Measurements from ENCODE around the gene TNFSF10. TPM values are rescaled to one million over a fixed set of nuclear protein-coding genes. Genes with fewer than 3 reads are reported as not detected.

TNFSF10 gene
- total and polyA plus RNA-seq, 2 of the 8 experiments (the other 6 are each of a cell fraction or from before 2014, with no cell fraction given): 0.06 TPM; not detected in 1

DNA sequence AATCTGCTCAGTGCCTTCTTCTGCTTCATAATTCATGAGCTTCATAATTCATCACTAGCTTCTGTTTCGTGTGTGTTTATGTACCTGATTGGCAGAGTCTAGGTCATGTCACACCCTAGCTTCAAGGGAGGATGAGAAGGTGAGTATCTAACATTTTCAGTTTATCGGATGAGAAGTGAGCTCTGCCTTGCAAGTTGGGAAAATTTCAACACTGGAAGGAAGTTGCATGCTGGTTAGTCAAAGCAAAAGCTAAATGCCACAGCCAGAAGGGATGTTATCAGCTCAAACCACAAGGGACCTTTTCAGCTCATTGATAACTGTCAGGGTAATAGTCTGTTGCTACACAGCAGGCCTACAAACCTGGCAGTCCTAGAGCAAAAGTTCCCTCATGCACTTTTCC is 7.3 kb upstream of the TNFSF10 start:
- FAIRE-seq: no peak

More for the DNA sequence above, 7.3 kb upstream of the TNFSF10 start:
- no peak overlapping the region for H4K5ac ChIP-seq (ENCODE audit: insufficient read length, low read depth, low read length)
- no peak overlapping the region for H3K56ac ChIP-seq (replicated peaks; ENCODE audit: insufficient read length, low read depth, low read length)
- no peak overlapping the region for H2BK12ac ChIP-seq (ENCODE audit: low read depth, low read length)
- H2AFZ ChIP-seq (ENCODE audit: low read length): no peak overlapping the region
- H3K79me1 ChIP-seq (ENCODE audit: low read depth, low read length): no peaks in the 10 kb centered on the region
- 94% methylated on average over 2 of the region's 2 CpGs; no CpG with 5 or more reads in 1 of the 2 experiments for WGBS, 2 experiments (ENCODE audit: extremely low coverage in 1 of 2, insufficient coverage in 1 of 2, insufficient read length in 1 of 2, insufficient replicate concordance in 2 of 2, low coverage in 1 of 2, low lambda C conversion rate in 2 of 2, missing lambda C conversion rate in 1 of 2)
- no peak overlapping the region for H3K4ac ChIP-seq (replicated peaks; ENCODE audit: insufficient read length, low read depth, low read length)
- no peak overlapping the region for H2BK20ac ChIP-seq (ENCODE audit: low read length)
- no peaks in the 10 kb centered on the region for H3K9me3 ChIP-seq (ENCODE audit: insufficient read depth in 2 of 2, low read depth in 1 of 2, low read length in 1 of 2)
- no peaks in the 10 kb centered on the region for H3K27me3 ChIP-seq (replicated peaks in 1 of 4; ENCODE audit: control insufficient read depth in 3 of 4, extremely low read depth in 1 of 4, insufficient read depth in 3 of 4, low read length in 3 of 4)
- H3K9ac ChIP-seq (replicated peaks in 1 of 4; ENCODE audit: extremely low read depth in 1 of 4, low read depth in 3 of 4, low read length in 3 of 4): no peak overlapping the region
- no peak overlapping the region for H3K4me2 ChIP-seq (ENCODE audit: insufficient read depth in 1 of 2, low read depth in 2 of 2, low read length in 2 of 2)
- no peak overlapping the region for H2BK5ac ChIP-seq (ENCODE audit: low read depth, low read length)
- no peak overlapping the region for H4K8ac ChIP-seq (ENCODE audit: extremely low read depth, insufficient read depth, low read length)
- DNase-seq (ENCODE audit: low read depth in 1 of 2, low spot score in 2 of 2): no peak
- no peak overlapping the region for H3K23ac ChIP-seq (ENCODE audit: insufficient read length)
- no peak overlapping the region for H3K27ac ChIP-seq (ENCODE audit: low read depth, low read length)
- no peaks in the 10 kb centered on the region for H3K36me3 ChIP-seq (ENCODE audit: control insufficient read depth in 2 of 4, insufficient read depth in 4 of 4, low read length in 3 of 4)
- H2AK5ac ChIP-seq (ENCODE audit: low read depth, low read length): no peak overlapping the region
- H2BK120ac ChIP-seq (replicated peaks; ENCODE audit: low read depth, low read length): no peak overlapping the region
- H4K91ac ChIP-seq (replicated peaks; ENCODE audit: insufficient read length, low read length): no peak overlapping the region
- no peaks in the 10 kb centered on the region for H4K20me1 ChIP-seq (replicated peaks in 1 of 2; ENCODE audit: control insufficient read depth in 1 of 2, insufficient read depth in 2 of 2, low read length in 2 of 2)
- H3K18ac ChIP-seq (ENCODE audit: extremely low read depth, low read length): no peak overlapping the region
- POLR2A ChIA-PET (ENCODE audit: partially characterized antibody): no interaction called here
- no peaks in the 10 kb centered on the region for H3K23me2 ChIP-seq (ENCODE audit: low read depth, low read length)
- TF ChIP-seq SP4 (IDR thresholded peaks at IDR 0.05; ENCODE audit: low read length): no peak
- no peak overlapping the region for H3K14ac ChIP-seq (ENCODE audit: insufficient read length)
- no peaks in the 10 kb centered on the region for H3K4me1 ChIP-seq (replicated peaks in 1 of 4; ENCODE audit: control insufficient read depth in 3 of 4, insufficient read depth in 4 of 4, low read length in 3 of 4)
- no peak overlapping the region for H3K4me3 ChIP-seq (ENCODE audit: extremely low read depth in 1 of 4, insufficient read depth in 2 of 4, low read depth in 3 of 4, low read length in 4 of 4)
- H3K79me2 ChIP-seq (ENCODE audit: control insufficient read depth in 1 of 2, insufficient read depth in 2 of 2, low read length in 2 of 2): no peaks in the 10 kb centered on the region
- CTCF ChIA-PET (ENCODE audit: partially characterized antibody): interaction anchor here (0.7 to 1.8 kb wide), 9 partner anchors 10 to 190 kb away, joined by 3 to 8 read pairs (median 3); no protein-coding TSS in a partner anchor
- H2BK15ac ChIP-seq (ENCODE audit: low read length): no peak overlapping the region

All from H1 (cell line).